K562 (cell line): ENCODE measurements around the gene SYTL5. TPM values are rescaled to one million over a fixed set of nuclear protein-coding genes. Genes with fewer than 3 reads are reported as not detected.

Experiments
- ATAC-seq: fragments of 200-7000 bp; cut with Tn5 transposase; 3 replicates; pipeline ENCODE4 v1.9.1; 2020; ENCODE audit warnings: moderate library complexity
- BruUV-seq: library from RNA; stranded (reverse); fragments of 400-500 nt; replicated peaks from 2 replicates; lab custom pipeline; 2021; lab: Mats Ljungman, UMichigan
- CTCF ChIA-PET: fragments of 300-600 bp; formaldehyde crosslinking; extraction: SDS; loops from one replicate; lab custom pipeline; 2021; ENCODE audit warnings: low intra/inter-chr PET ratio; lab: Yijun Ruan, JAX
- POLR2A ChIA-PET: fragments of 300-600, 350-650 bp; sonication (Branson Sonifier 250); formaldehyde crosslinking; extraction: SDS; loops from one replicate; lab custom pipeline; 2021; ENCODE audit warnings: antibody characterized with exemption, inconsistent platforms; lab: Yijun Ruan, JAX
- DNase-seq, 4 experiments: peaks; one replicate each; pipeline versions ENCODE4 v3.0.0 to v3.0.0-alpha.2; 2011 to 2018; ENCODE audit warnings: low spot score in 3 of 4, mixed read lengths in 3 of 4; ENCODE audit errors: extremely low read depth in 1 of 4
- FAIRE-seq: peaks from 2 replicates; lab custom pipeline; 2011; peaks lifted over from hg19 to GRCh38; lab: Jason Lieb, UNC
- H2AFZ ChIP-seq: 2 replicates; pipeline ENCODE4 v1.6.0; 2011; ENCODE audit warnings: low read depth, low read length, control low read depth, inconsistent platforms
- H3K27ac ChIP-seq: fragments of 200-600 bp; 3 replicates; pipeline ENCODE4 v1.8.0; 2011; ENCODE audit warnings: low read depth, mild to moderate bottlenecking, control low read depth, inconsistent platforms, low read length, moderate library complexity, mixed read lengths; ENCODE audit errors: extremely low read depth
- H3K27me3 ChIP-seq, 2 experiments: fragments of 300-600 bp in 1 of 2; 2 replicates in 1 of 2; 3 replicates in 1 of 2; pipeline versions ENCODE4 v1.6.0 to v1.8.0; 2011; ENCODE audit warnings: inconsistent platforms in 2 of 2, low read length in 2 of 2, mild to moderate bottlenecking in 1 of 2, mixed read lengths in 1 of 2, moderate library complexity in 1 of 2; ENCODE audit not compliant: control insufficient read depth in 2 of 2, insufficient read depth in 2 of 2
- H3K36me3 ChIP-seq: fragments of 300-600 bp; 3 replicates; pipeline ENCODE4 v1.8.0; 2011; ENCODE audit warnings: mild to moderate bottlenecking, low read length, inconsistent platforms; ENCODE audit not compliant: control insufficient read depth, insufficient read depth
- H3K4me1 ChIP-seq, 2 experiments: fragments of 200-600 bp in 1 of 2; replicated peaks in 1 of 2; 2 replicates in 1 of 2; 3 replicates in 1 of 2; pipeline versions ENCODE4 v1.5.1 to v1.8.0; 2011; ENCODE audit warnings: inconsistent platforms in 2 of 2, low read length in 2 of 2, mild to moderate bottlenecking in 1 of 2, mixed read lengths in 1 of 2, moderate library complexity in 1 of 2; ENCODE audit not compliant: control insufficient read depth in 2 of 2, insufficient read depth in 2 of 2
- H3K4me2 ChIP-seq: 2 replicates; pipeline ENCODE4 v1.6.1; 2011; ENCODE audit warnings: low read length, control low read depth, inconsistent platforms, mixed read lengths; ENCODE audit not compliant: insufficient read depth
- H3K4me3 ChIP-seq: fragments of 200-600 bp; sonication (generic), shearing (Covaris generic); 2 replicates; pipeline ENCODE4 v1.5.1; 2016; ENCODE audit warnings: control low read depth, inconsistent platforms
- H3K79me2 ChIP-seq: fragments of 200-600 bp; 3 replicates; pipeline ENCODE4 v1.8.0; 2011; ENCODE audit warnings: low read length, inconsistent platforms; ENCODE audit not compliant: control insufficient read depth, insufficient read depth
- H3K9ac ChIP-seq, 2 experiments: 2 replicates each; pipeline versions ENCODE4 v1.6.0 to v1.6.1; 2011; ENCODE audit warnings: low read depth in 2 of 2, low read length in 2 of 2, control low read depth in 1 of 2, inconsistent platforms in 1 of 2, mild to moderate bottlenecking in 1 of 2, mixed read lengths in 1 of 2; ENCODE audit not compliant: insufficient read depth in 1 of 2
- H3K9me1 ChIP-seq: one replicate; pipeline ENCODE4 v1.6.0; 2011; ENCODE audit warnings: inconsistent platforms, mild to moderate bottlenecking, low read length, moderate library complexity; ENCODE audit not compliant: control insufficient read depth, insufficient read depth
- H3K9me3 ChIP-seq: replicated peaks from 2 replicates; pipeline ENCODE4 v1.5.1; 2011; ENCODE audit warnings: low read depth, low read length, inconsistent platforms; ENCODE audit not compliant: control insufficient read depth, insufficient read depth
- H4K20me1 ChIP-seq: replicated peaks from 2 replicates; pipeline ENCODE4 v1.6.1; 2011; ENCODE audit warnings: low read length, inconsistent platforms, mixed read lengths; ENCODE audit not compliant: control insufficient read depth, insufficient read depth
- MECOM ChIP-seq: fragments of 250-450 bp; sonication (Bioruptor Pico); IDR thresholded peaks from 2 replicates; pipeline ENCODE4 v1.8.0; 2022; ENCODE audit warnings: inconsistent platforms
- NR2C2 ChIP-seq, 2 experiments: fragments of 200-800 bp in 1 of 2; sonication (Bioruptor generic) in 1 of 2; sonication (generic) in 1 of 2; formaldehyde crosslinking in 1 of 2; IDR thresholded peaks; 2 replicates each; pipeline versions ENCODE4 v1.6.1 to v1.8.0; 2016 to 2022; ENCODE audit warnings: mild to moderate bottlenecking in 1 of 2, missing compliant biosample characterization in 1 of 2, missing genetic modification characterization in 1 of 2, missing genetic modification reagents in 1 of 2
- SMAD4 ChIP-seq: fragments of 250-450 bp; sonication (Bioruptor Pico); conservative IDR thresholded peaks from 2 replicates; pipeline ENCODE4 v1.8.0; 2021; ENCODE audit warnings: inconsistent platforms, mild to moderate bottlenecking, moderate library complexity
- SMARCE1 ChIP-seq: fragments of 450-650 bp; IDR thresholded peaks from 2 replicates; pipeline ENCODE4 v1.7.1; 2016; ENCODE audit warnings: mild to moderate bottlenecking
- STAG1 ChIP-seq: sonication (generic); formaldehyde crosslinking; IDR thresholded peaks from 2 replicates; pipeline ENCODE4 v1.5.0; 2020; ENCODE audit warnings: missing genetic modification reagents, borderline replicate concordance
- TCF15 ChIP-seq: fragments of 250-450 bp; sonication (Bioruptor Pico); IDR thresholded peaks from 2 replicates; pipeline ENCODE4 v1.8.0; 2022; ENCODE audit warnings: moderate library complexity, mild to moderate bottlenecking, inconsistent platforms
- TGIF2 ChIP-seq: sonication (generic); formaldehyde crosslinking; IDR thresholded peaks from 2 replicates; pipeline ENCODE4 v1.8.1; 2022; ENCODE audit warnings: mild to moderate bottlenecking, missing genetic modification reagents, moderate library complexity
- THAP7 ChIP-seq: fragments of 250-450 bp; sonication (Bioruptor Pico); IDR thresholded peaks from 2 replicates; pipeline ENCODE4 v1.5.0; 2021
- XRCC4 ChIP-seq: IDR thresholded peaks from one replicate; pipeline ENCODE4 v1.6.1; 2011; ENCODE audit not compliant: insufficient read depth, insufficient read length; ENCODE audit errors: extremely low read depth
- ZNF217 ChIP-seq: sonication (generic); formaldehyde crosslinking; IDR thresholded peaks from 2 replicates; pipeline ENCODE4 v1.8.0; 2022; ENCODE audit warnings: mild to moderate bottlenecking, missing genetic modification reagents
- ZNF316 ChIP-seq: fragments of 450-650 bp; IDR thresholded peaks from 2 replicates; pipeline ENCODE4 v1.6.1; 2016
- ZNF41 ChIP-seq: fragments of 250-450 bp; sonication (Bioruptor Pico); conservative IDR thresholded peaks from 2 replicates; pipeline ENCODE4 v1.4.0; 2020; ENCODE audit warnings: mild to moderate bottlenecking
- ZNF764 ChIP-seq: fragments of 250-450 bp; sonication (Bioruptor Pico); IDR thresholded peaks from 2 replicates; pipeline ENCODE4 v1.4.0; 2020; ENCODE audit warnings: low read depth, mild to moderate bottlenecking, moderate library complexity
- WGBS: fragments of 100-300 bp; shearing (Covaris generic); methylation state at CpG from one replicate; pipeline ENCODE4 v1.1.6; 2016; ENCODE audit warnings: low coverage, mixed read lengths; ENCODE audit not compliant: insufficient coverage; ENCODE audit errors: missing lambda C conversion rate; 5-methylcytosine and 5-hydroxymethylcytosine counted together
- in situ Hi-C: fragments of 300-500 bp; cut with MboI; formaldehyde crosslinking; loops from 4 replicates; pipeline ENCODE4 v1.15.0; 2018; ENCODE audit warnings: inconsistent platforms, mixed read lengths
- intact Hi-C: fragments of 100-400 bp; cut with micrococcal nuclease; formaldehyde crosslinking; loops from 2 replicates; pipeline ENCODE4 v1.14.2; 2022
- polyA plus RNA-seq, 8 experiments: library from polyadenylated mRNA; depleted of rRNA in 4 of 8; stranded (reverse) in 5 of 8; unstranded in 3 of 8; fragments of >200 nt; fragmentation: Nextera tagmentation in 2 of 8; fragmentation: Illumina TruSeq in 1 of 8; extraction: Ambion mirVana in 2 of 8; extraction: Trizol in 1 of 8; gene quantifications; 2 replicates each; pipeline versions ENCODE4 v1.2.1 to v1.2.3, GENCODE V29; 2011 to 2014; ENCODE audit warnings: inconsistent platforms in 1 of 8, missing spikeins in 1 of 8
- total RNA-seq, 7 experiments: library from RNA; depleted of rRNA in 6 of 7; stranded (reverse); fragments of >200 nt in 6 of 7; fragmentation: Illumina TruSeq in 2 of 7; extraction: Trizol in 2 of 7; gene quantifications; 2 replicates each; pipeline versions ENCODE4 v1.2.1 to v1.2.3, GENCODE V29; 2011 to 2021; ENCODE audit warnings: low replicate concordance in 1 of 7
- TF ChIP-seq, protein P1 (sequence below): fragments of 250-450 bp; sonication (Bioruptor Pico); IDR thresholded peaks from 2 replicates; pipeline ENCODE4 v1.4.0; 2020; ENCODE audit warnings: mild to moderate bottlenecking, moderate library complexity
- TF ChIP-seq, protein P2 (sequence below): sonication (generic); formaldehyde crosslinking; IDR thresholded peaks from 2 replicates; pipeline ENCODE4 v1.4.0; 2020; ENCODE audit warnings: mild to moderate bottlenecking, missing genetic modification reagents
- TF ChIP-seq, protein P3 (sequence below): fragments of 250-450 bp; sonication (Bioruptor Pico); IDR thresholded peaks from 2 replicates; pipeline ENCODE4 v1.5.0; 2021; ENCODE audit warnings: mild to moderate bottlenecking, borderline replicate concordance

The SYTL5 gene
- total and polyA plus RNA-seq, 9 of the 15 experiments (the other 6 are each of a cell fraction or from before 2014, with no cell fraction given) = 0.01 to 0.25 (median 0.09) TPM

- Histone ChIP-seq H3K4me1 (no peaks in the 10 kb centered on the region), H4K20me1 (no peaks in the 10 kb centered on the region), H3K9me3 (no peaks in the 10 kb centered on the region), H2AFZ (no peak overlapping the region), H3K27me3 (no peaks in the 10 kb centered on the region; a peak in 2 of 5 replicates), H3K36me3 (no peaks in the 10 kb centered on the region), H3K9me1 (no peaks in the 10 kb centered on the region), H3K79me2 (no peaks in the 10 kb centered on the region), H3K27ac (no peak overlapping the region), H3K4me3 (no peak overlapping the region), H3K4me2 (no peak overlapping the region), H3K9ac (no peak overlapping the region)
- peak; percentile 74 for FAIRE-seq
- ChIA-PET POLR2A (no interaction called here), CTCF (interaction anchor here (0.7 to 1.4 kb wide), 3 partner anchors 249 to 432 kb away, joined by 3 read pairs; no protein-coding TSS in a partner anchor)
- intact Hi-C loops = loop anchor here (1.0 to 10.0 kb wide), 4 partner anchors 248 to 670 kb away; no protein-coding TSS in a partner anchor
- no TSS peak for BruUV-seq
- peak; percentile 28 to 51 (median 36) for DNase-seq
- peak; percentile 87 for ATAC-seq
- WGBS = 0% methylated on average over 2 of the region's 3 CpGs
- in situ Hi-C loops = loop anchor here (10.0 kb wide), 1 partner anchor 250 kb away; no protein-coding TSS in a partner anchor
- no peak for TF ChIP-seq THAP7
- TF ChIP-seq, protein P1, sequence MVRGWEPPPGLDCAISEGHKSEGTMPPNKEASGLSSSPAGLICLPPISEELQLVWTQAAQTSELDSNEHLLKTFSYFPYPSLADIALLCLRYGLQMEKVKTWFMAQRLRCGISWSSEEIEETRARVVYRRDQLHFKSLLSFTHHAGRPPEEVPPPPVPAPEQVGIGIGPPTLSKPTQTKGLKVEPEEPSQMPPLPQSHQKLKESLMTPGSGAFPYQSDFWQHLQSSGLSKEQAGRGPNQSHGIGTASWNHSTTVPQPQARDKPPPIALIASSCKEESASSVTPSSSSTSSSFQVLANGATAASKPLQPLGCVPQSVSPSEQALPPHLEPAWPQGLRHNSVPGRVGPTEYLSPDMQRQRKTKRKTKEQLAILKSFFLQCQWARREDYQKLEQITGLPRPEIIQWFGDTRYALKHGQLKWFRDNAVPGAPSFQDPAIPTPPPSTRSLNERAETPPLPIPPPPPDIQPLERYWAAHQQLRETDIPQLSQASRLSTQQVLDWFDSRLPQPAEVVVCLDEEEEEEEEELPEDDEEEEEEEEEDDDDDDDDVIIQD (CRISPR knock-in tag) = no peak
- no peak for TF ChIP-seq ZNF764 (CRISPR knock-in tag)
- TF ChIP-seq, protein P2, sequence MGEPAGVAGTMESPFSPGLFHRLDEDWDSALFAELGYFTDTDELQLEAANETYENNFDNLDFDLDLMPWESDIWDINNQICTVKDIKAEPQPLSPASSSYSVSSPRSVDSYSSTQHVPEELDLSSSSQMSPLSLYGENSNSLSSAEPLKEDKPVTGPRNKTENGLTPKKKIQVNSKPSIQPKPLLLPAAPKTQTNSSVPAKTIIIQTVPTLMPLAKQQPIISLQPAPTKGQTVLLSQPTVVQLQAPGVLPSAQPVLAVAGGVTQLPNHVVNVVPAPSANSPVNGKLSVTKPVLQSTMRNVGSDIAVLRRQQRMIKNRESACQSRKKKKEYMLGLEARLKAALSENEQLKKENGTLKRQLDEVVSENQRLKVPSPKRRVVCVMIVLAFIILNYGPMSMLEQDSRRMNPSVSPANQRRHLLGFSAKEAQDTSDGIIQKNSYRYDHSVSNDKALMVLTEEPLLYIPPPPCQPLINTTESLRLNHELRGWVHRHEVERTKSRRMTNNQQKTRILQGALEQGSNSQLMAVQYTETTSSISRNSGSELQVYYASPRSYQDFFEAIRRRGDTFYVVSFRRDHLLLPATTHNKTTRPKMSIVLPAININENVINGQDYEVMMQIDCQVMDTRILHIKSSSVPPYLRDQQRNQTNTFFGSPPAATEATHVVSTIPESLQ (CRISPR knock-in tag) = no peak
- TF ChIP-seq NR2C2 (CRISPR knock-in tag; IDR thresholded peaks at IDR 0.05) = no peak
- no peak for TF ChIP-seq NR2C2 (tag; IDR thresholded peaks at IDR 0.05)
- TF ChIP-seq ZNF217 (CRISPR knock-in tag) = no peak
- no peak for TF ChIP-seq ZNF41 (CRISPR knock-in tag)
- TF ChIP-seq TCF15 (CRISPR knock-in tag) = no peak
- TF ChIP-seq XRCC4 = no peak
- no peak for TF ChIP-seq SMARCE1
- TF ChIP-seq, protein P3, sequence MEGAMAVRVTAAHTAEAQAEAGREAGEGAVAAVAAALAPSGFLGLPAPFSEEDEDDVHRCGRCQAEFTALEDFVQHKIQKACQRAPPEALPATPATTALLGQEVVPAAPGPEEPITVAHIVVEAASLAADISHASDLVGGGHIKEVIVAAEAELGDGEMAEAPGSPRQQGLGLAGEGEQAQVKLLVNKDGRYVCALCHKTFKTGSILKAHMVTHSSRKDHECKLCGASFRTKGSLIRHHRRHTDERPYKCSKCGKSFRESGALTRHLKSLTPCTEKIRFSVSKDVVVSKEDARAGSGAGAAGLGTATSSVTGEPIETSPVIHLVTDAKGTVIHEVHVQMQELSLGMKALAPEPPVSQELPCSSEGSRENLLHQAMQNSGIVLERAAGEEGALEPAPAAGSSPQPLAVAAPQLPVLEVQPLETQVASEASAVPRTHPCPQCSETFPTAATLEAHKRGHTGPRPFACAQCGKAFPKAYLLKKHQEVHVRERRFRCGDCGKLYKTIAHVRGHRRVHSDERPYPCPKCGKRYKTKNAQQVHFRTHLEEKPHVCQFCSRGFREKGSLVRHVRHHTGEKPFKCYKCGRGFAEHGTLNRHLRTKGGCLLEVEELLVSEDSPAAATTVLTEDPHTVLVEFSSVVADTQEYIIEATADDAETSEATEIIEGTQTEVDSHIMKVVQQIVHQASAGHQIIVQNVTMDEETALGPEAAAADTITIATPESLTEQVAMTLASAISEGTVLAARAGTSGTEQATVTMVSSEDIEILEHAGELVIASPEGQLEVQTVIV (CRISPR knock-in tag) = no peak
- TF ChIP-seq TGIF2 (CRISPR knock-in tag) = no peak
- no peak for TF ChIP-seq MECOM
- TF ChIP-seq ZNF316 = no peak
- no peak for TF ChIP-seq SMAD4 (CRISPR knock-in tag)
- peak; percentile 73; the same call in 1 of the 2 replicates for TF ChIP-seq STAG1 (CRISPR knock-in tag)
These were observed 168.8 kb downstream of the SYTL5 start for GRCh38 chrX:38175139-38175538.
